ENCODE data around the gene NFATC3.
"Not testable (repeated sequence)": the region's sequence is repeated elsewhere in the genome, so short reads cannot be mapped to it uniquely, and the experiment has no call there.

Gene NFATC3

DNA sequence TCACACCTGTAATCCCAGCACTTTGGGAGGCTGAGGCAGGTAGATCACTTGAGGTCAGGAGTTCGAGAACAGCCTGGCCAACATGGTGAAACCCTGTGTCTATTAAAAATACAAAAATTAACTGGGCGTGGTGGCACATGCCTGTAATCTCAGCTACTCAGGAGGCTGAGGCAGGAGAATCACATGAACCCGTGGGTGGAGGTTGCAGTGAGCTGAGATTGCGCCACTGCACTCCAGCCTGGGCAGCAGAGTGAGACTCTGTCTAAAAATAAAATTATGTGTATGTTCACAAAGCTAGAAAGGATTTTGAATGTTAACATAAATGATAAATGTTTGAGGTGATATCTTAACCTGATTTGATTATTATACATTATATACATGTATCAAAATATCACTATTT lies 47.8 kb downstream of the NFATC3 start:
- not testable (repeated sequence) for H3K27ac ChIP-seq (ENCODE audit: low read depth, low read length); H2AK5ac ChIP-seq (ENCODE audit: low read length); H3K4me3 ChIP-seq (ENCODE audit: low read depth, low read length); H3K27me3 ChIP-seq (ENCODE audit: insufficient read depth, low read length); H4K8ac ChIP-seq (ENCODE audit: low read depth, low read length); H3K79me1 ChIP-seq (ENCODE audit: low read length); H2BK5ac ChIP-seq (ENCODE audit: low read depth, low read length, poor library complexity); H3K4me1 ChIP-seq (ENCODE audit: control insufficient read depth in 1 of 2, insufficient read depth in 2 of 2, low read length in 2 of 2); H3K23ac ChIP-seq (ENCODE audit: low read length); H2BK120ac ChIP-seq (ENCODE audit: insufficient read depth, low read length, poor library complexity); H3K18ac ChIP-seq (ENCODE audit: low read length); H3K36me3 ChIP-seq (ENCODE audit: control insufficient read depth in 1 of 2, insufficient read depth in 2 of 2, low read length in 2 of 2); H4K91ac ChIP-seq (ENCODE audit: low read depth, low read length); H3K14ac ChIP-seq (ENCODE audit: low read length); H3K9ac ChIP-seq (ENCODE audit: low read length); H3K9me3 ChIP-seq (ENCODE audit: insufficient read depth, low read depth, low read length); H3K4me2 ChIP-seq (ENCODE audit: low read length); H2BK12ac ChIP-seq (ENCODE audit: low read length); DNase-seq; H2AFZ ChIP-seq (ENCODE audit: insufficient read depth, low read length, poor library complexity); H4K12ac ChIP-seq (ENCODE audit: low read depth, low read length); H3K4ac ChIP-seq (ENCODE audit: low read depth, low read length); H3K79me2 ChIP-seq (ENCODE audit: control insufficient read depth, insufficient read depth, low read length, poor library complexity)
- no CpG with 5 or more reads among the region's 4 CpGs for WGBS (ENCODE audit: extremely low coverage, insufficient coverage, insufficient read length)

DNA sequence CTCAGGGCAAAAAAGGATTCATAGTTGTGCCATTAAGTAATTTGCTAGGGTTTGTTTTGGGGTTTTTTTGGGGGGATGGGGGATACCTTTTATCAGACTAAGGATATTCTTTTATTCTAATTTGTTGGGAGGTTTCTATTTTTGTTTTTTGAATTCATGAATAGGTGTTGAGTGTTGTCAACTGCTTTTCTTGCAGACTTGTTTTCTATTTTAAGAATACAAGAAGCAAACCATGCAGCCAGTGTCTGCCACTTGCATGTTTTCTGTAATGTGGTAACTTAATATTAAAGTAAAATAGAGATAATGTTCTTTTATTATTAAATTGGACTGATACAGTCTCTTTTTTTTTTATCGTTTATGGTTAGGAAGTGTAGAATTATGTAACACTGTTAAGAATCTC lies 49.5 kb downstream of the NFATC3 start:
- Histone ChIP-seq H4K12ac (ENCODE audit: low read depth, low read length) (no peak overlapping the region), H2BK12ac (ENCODE audit: low read length) (no peak overlapping the region), H4K91ac (ENCODE audit: low read depth, low read length) (no peak overlapping the region), H3K9ac (ENCODE audit: low read length) (no peak overlapping the region), H2BK5ac (ENCODE audit: low read depth, low read length, poor library complexity) (no peak overlapping the region), H3K27me3 (ENCODE audit: insufficient read depth, low read length) (no peaks in the 10 kb centered on the region), H3K14ac (ENCODE audit: low read length) (no peak overlapping the region), H3K4me1 (ENCODE audit: control insufficient read depth in 1 of 2, insufficient read depth in 2 of 2, low read length in 2 of 2) (no peaks in the 10 kb centered on the region), H3K23ac (ENCODE audit: low read length) (no peak overlapping the region), H4K8ac (ENCODE audit: low read depth, low read length) (no peak overlapping the region), H3K4ac (ENCODE audit: low read depth, low read length) (no peak overlapping the region), H3K79me2 (ENCODE audit: control insufficient read depth, insufficient read depth, low read length, poor library complexity) (no peaks in the 10 kb centered on the region), H3K9me3 (ENCODE audit: insufficient read depth, low read depth, low read length) (no peaks in the 10 kb centered on the region), H2BK120ac (ENCODE audit: insufficient read depth, low read length, poor library complexity) (no peak overlapping the region), H3K4me3 (ENCODE audit: low read depth, low read length) (no peak overlapping the region), H3K4me2 (ENCODE audit: low read length) (no peak overlapping the region), H3K36me3 (ENCODE audit: control insufficient read depth in 1 of 2, insufficient read depth in 2 of 2, low read length in 2 of 2) (no peaks in the 10 kb centered on the region), H3K27ac (ENCODE audit: low read depth, low read length) (no peak overlapping the region), H3K18ac (ENCODE audit: low read length) (no peak overlapping the region), H2AFZ (ENCODE audit: insufficient read depth, low read length, poor library complexity) (no peak overlapping the region), H2AK5ac (ENCODE audit: low read length) (no peak overlapping the region), H3K79me1 (ENCODE audit: low read length) (no peaks in the 10 kb centered on the region)
- no CpG with 5 or more reads among the region's 1 CpG for WGBS (ENCODE audit: extremely low coverage, insufficient coverage, insufficient read length)
- DNase-seq = no peak

DNA sequence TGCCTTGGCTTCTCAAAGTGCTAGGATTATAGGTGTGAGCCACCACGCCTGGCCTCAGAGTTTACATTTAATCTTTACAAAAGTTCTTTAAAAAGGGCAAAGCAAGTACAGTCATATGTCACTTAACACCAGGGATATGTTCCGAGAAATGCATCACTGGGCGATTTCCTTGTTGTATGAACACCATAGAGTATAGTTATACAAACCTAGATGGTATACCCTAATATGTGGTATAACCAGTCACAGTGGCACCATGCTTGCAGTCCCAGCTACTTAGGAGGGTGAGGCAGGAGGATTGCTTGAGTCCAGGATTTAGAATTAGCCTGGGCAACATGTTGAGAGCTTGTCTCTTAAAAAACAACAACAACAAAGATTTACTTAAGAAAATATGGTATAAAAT lies 51.3 kb downstream of the NFATC3 start:
- Histone ChIP-seq H2AK5ac (ENCODE audit: low read length) (no peak overlapping the region), H3K9ac (ENCODE audit: low read length) (no peak overlapping the region), H3K36me3 (ENCODE audit: control insufficient read depth in 1 of 2, insufficient read depth in 2 of 2, low read length in 2 of 2) (no peaks in the 10 kb centered on the region), H4K91ac (ENCODE audit: low read depth, low read length) (no peak overlapping the region), H3K27ac (ENCODE audit: low read depth, low read length) (no peak overlapping the region), H3K4me2 (ENCODE audit: low read length) (no peak overlapping the region), H4K12ac (ENCODE audit: low read depth, low read length) (no peak overlapping the region), H4K8ac (ENCODE audit: low read depth, low read length) (no peak overlapping the region), H3K79me1 (ENCODE audit: low read length) (no peaks in the 10 kb centered on the region), H3K4me1 (ENCODE audit: control insufficient read depth in 1 of 2, insufficient read depth in 2 of 2, low read length in 2 of 2) (no peaks in the 10 kb centered on the region), H3K14ac (ENCODE audit: low read length) (no peak overlapping the region), H3K79me2 (ENCODE audit: control insufficient read depth, insufficient read depth, low read length, poor library complexity) (no peaks in the 10 kb centered on the region), H2BK5ac (ENCODE audit: low read depth, low read length, poor library complexity) (no peak overlapping the region), H3K23ac (ENCODE audit: low read length) (no peak overlapping the region), H2BK120ac (ENCODE audit: insufficient read depth, low read length, poor library complexity) (no peak overlapping the region), H3K27me3 (ENCODE audit: insufficient read depth, low read length) (no peaks in the 10 kb centered on the region), H2BK12ac (ENCODE audit: low read length) (no peak overlapping the region), H3K4ac (ENCODE audit: low read depth, low read length) (no peak overlapping the region), H3K4me3 (ENCODE audit: low read depth, low read length) (no peak overlapping the region), H2AFZ (ENCODE audit: insufficient read depth, low read length, poor library complexity) (no peak overlapping the region), H3K9me3 (ENCODE audit: insufficient read depth, low read depth, low read length) (no peaks in the 10 kb centered on the region), H3K18ac (ENCODE audit: low read length) (no peak overlapping the region)
- no peak for DNase-seq
- WGBS (ENCODE audit: extremely low coverage, insufficient coverage, insufficient read length) = no CpG with 5 or more reads among the region's 3 CpGs

DNA sequence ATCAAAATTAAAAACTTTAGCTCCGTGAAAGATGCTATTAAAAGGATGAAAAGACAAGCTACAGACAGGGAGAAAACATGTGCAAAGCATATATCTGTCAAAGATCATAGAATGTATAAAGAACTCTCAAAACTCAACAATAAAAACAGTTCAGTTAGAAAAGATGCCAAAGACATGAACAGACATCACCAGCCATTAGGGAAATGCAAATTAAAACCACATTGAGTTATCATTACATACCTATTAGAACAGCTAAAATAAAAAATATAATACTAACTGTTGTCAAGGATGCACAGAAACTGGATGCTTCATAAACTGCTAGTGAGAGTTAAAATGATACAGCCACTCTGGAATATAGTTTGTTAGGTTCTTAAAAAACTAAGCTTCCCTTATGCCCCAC lies 58.8 kb downstream of the NFATC3 start:
- Histone ChIP-seq H3K4me3 (ENCODE audit: low read depth, low read length) (no peak overlapping the region), H3K4me1 (ENCODE audit: control insufficient read depth in 1 of 2, insufficient read depth in 2 of 2, low read length in 2 of 2) (no peaks in the 10 kb centered on the region), H2AFZ (ENCODE audit: insufficient read depth, low read length, poor library complexity) (no peak overlapping the region), H4K12ac (ENCODE audit: low read depth, low read length) (no peak overlapping the region), H3K79me1 (ENCODE audit: low read length) (no peaks in the 10 kb centered on the region), H3K4me2 (ENCODE audit: low read length) (no peak overlapping the region), H3K23ac (ENCODE audit: low read length) (no peak overlapping the region), H3K79me2 (ENCODE audit: control insufficient read depth, insufficient read depth, low read length, poor library complexity) (no peaks in the 10 kb centered on the region), H2BK12ac (ENCODE audit: low read length) (no peak overlapping the region), H3K27ac (ENCODE audit: low read depth, low read length) (no peak overlapping the region), H2BK120ac (ENCODE audit: insufficient read depth, low read length, poor library complexity) (no peak overlapping the region), H3K9ac (ENCODE audit: low read length) (no peak overlapping the region), H3K4ac (ENCODE audit: low read depth, low read length) (no peak overlapping the region), H4K91ac (ENCODE audit: low read depth, low read length) (no peak overlapping the region), H3K27me3 (ENCODE audit: insufficient read depth, low read length) (no peaks in the 10 kb centered on the region), H4K8ac (ENCODE audit: low read depth, low read length) (no peak overlapping the region), H3K9me3 (ENCODE audit: insufficient read depth, low read depth, low read length) (no peaks in the 10 kb centered on the region), H3K14ac (ENCODE audit: low read length) (no peak overlapping the region), H2BK5ac (ENCODE audit: low read depth, low read length, poor library complexity) (no peak overlapping the region), H2AK5ac (ENCODE audit: low read length) (no peak overlapping the region), H3K36me3 (ENCODE audit: control insufficient read depth in 1 of 2, insufficient read depth in 2 of 2, low read length in 2 of 2) (peaks cover 0 to 4% of the 10 kb centered on the region in 2 experiments), H3K18ac (ENCODE audit: low read length) (no peak overlapping the region)
- no CpG with 5 or more reads among the region's 1 CpG for WGBS (ENCODE audit: extremely low coverage, insufficient coverage, insufficient read length)
- DNase-seq = no peak
